ENCODE results near the gene ERO1A.

ERO1A gene

GRCh38 chr14:52610187-52610586 lies 85.2 kb downstream of the ERO1A start:
- no peaks in the 10 kb centered on the region for H3K4me1 ChIP-seq (ENCODE audit: control insufficient read depth in 2 of 2, insufficient read depth in 1 of 2, low read depth in 1 of 2, low read length in 2 of 2)
- H2BK12ac ChIP-seq (ENCODE audit: low read length): no peak overlapping the region
- H3K36me3 ChIP-seq (replicated peaks in 1 of 2; ENCODE audit: control insufficient read depth in 2 of 2, insufficient read depth in 2 of 2, low read length in 2 of 2): no peaks in the 10 kb centered on the region
- no peak overlapping the region for H4K8ac ChIP-seq (ENCODE audit: low read depth, low read length)
- no peaks in the 10 kb centered on the region for H3K27me3 ChIP-seq (ENCODE audit: control insufficient read depth in 3 of 3, insufficient read depth in 3 of 3, low read depth in 1 of 3, low read length in 3 of 3)
- no peak overlapping the region for H3K4me3 ChIP-seq (ENCODE audit: low read length in 2 of 2)
- no peak for DNase-seq (ENCODE audit: low spot score)
- WGBS, 2 donors (ENCODE audit: extremely low coverage in 2 of 2, insufficient read length in 2 of 2, insufficient replicate concordance in 1 of 2): no CpG with 5 or more reads among the region's 2 CpGs
- no peak overlapping the region for H3K9ac ChIP-seq (ENCODE audit: low read depth, low read length, poor library complexity)
- no peak overlapping the region for H4K91ac ChIP-seq (ENCODE audit: low read depth, low read length, poor library complexity)
- no peak overlapping the region for H2BK120ac ChIP-seq (ENCODE audit: low read depth, low read length)
- H2AFZ ChIP-seq (ENCODE audit: low read length): no peak overlapping the region
- no peaks in the 10 kb centered on the region for H3K9me3 ChIP-seq (replicated peaks in 1 of 2; ENCODE audit: control insufficient read depth in 2 of 2, insufficient read depth in 1 of 2, low read depth in 1 of 2, low read length in 2 of 2)
- H3K79me1 ChIP-seq (ENCODE audit: low read depth, low read length): no peaks in the 10 kb centered on the region
- no peak overlapping the region for H3K27ac ChIP-seq (replicated peaks; ENCODE audit: low read length)
- no peak overlapping the region for H3K23ac ChIP-seq (ENCODE audit: low read depth, low read length, poor library complexity)
- H3K14ac ChIP-seq (ENCODE audit: low read length): no peak overlapping the region
- no peak overlapping the region for H3K4ac ChIP-seq (ENCODE audit: low read length)
- no peak overlapping the region for H2AK5ac ChIP-seq (ENCODE audit: low read depth, low read length)
- H2BK15ac ChIP-seq (ENCODE audit: low read length): no peak overlapping the region
- no peak overlapping the region for H3K4me2 ChIP-seq (ENCODE audit: insufficient read depth, low read length, poor library complexity, severe bottlenecking)
- no peak overlapping the region for H3K18ac ChIP-seq (ENCODE audit: low read length)
- H2BK5ac ChIP-seq (ENCODE audit: low read length): no peak overlapping the region

GRCh38 chr14:52609445-52610044 lies 85.8 kb downstream of the ERO1A start:
- no CpG with 5 or more reads among the region's 5 CpGs for WGBS, 2 donors (ENCODE audit: extremely low coverage in 2 of 2, insufficient read length in 2 of 2, insufficient replicate concordance in 1 of 2)
- Histone ChIP-seq H3K27ac (replicated peaks; ENCODE audit: low read length) (no peak overlapping the region), H4K8ac (ENCODE audit: low read depth, low read length) (no peak overlapping the region), H3K27me3 (ENCODE audit: control insufficient read depth in 3 of 3, insufficient read depth in 3 of 3, low read depth in 1 of 3, low read length in 3 of 3) (no peaks in the 10 kb centered on the region), H3K4me1 (ENCODE audit: control insufficient read depth in 2 of 2, insufficient read depth in 1 of 2, low read depth in 1 of 2, low read length in 2 of 2) (no peaks in the 10 kb centered on the region), H2BK5ac (ENCODE audit: low read length) (no peak overlapping the region), H3K18ac (ENCODE audit: low read length) (no peak overlapping the region), H2AFZ (ENCODE audit: low read length) (no peak overlapping the region), H3K79me1 (ENCODE audit: low read depth, low read length) (no peaks in the 10 kb centered on the region), H3K36me3 (replicated peaks in 1 of 2; ENCODE audit: control insufficient read depth in 2 of 2, insufficient read depth in 2 of 2, low read length in 2 of 2) (no peaks in the 10 kb centered on the region), H3K9ac (ENCODE audit: low read depth, low read length, poor library complexity) (no peak overlapping the region), H2AK5ac (ENCODE audit: low read depth, low read length) (no peak overlapping the region), H3K9me3 (replicated peaks in 1 of 2; ENCODE audit: control insufficient read depth in 2 of 2, insufficient read depth in 1 of 2, low read depth in 1 of 2, low read length in 2 of 2) (peaks cover 2 to 3% of the 10 kb centered on the region in 2 donors), H2BK15ac (ENCODE audit: low read length) (no peak overlapping the region), H4K91ac (ENCODE audit: low read depth, low read length, poor library complexity) (no peak overlapping the region), H2BK120ac (ENCODE audit: low read depth, low read length) (no peak overlapping the region), H3K4me2 (ENCODE audit: insufficient read depth, low read length, poor library complexity, severe bottlenecking) (no peak overlapping the region), H3K4me3 (ENCODE audit: low read length in 2 of 2) (no peak overlapping the region), H3K14ac (ENCODE audit: low read length) (no peak overlapping the region), H2BK12ac (ENCODE audit: low read length) (no peak overlapping the region), H3K4ac (ENCODE audit: low read length) (no peak overlapping the region), H3K23ac (ENCODE audit: low read depth, low read length, poor library complexity) (no peak overlapping the region)
- DNase-seq (ENCODE audit: low spot score): no peak

GRCh38 chr14:52607061-52607460 lies 88.3 kb downstream of the ERO1A start:
- no peak overlapping the region for H3K9ac ChIP-seq (ENCODE audit: low read depth, low read length, poor library complexity)
- no peak overlapping the region for H2AK5ac ChIP-seq (ENCODE audit: low read depth, low read length)
- H2BK120ac ChIP-seq (ENCODE audit: low read depth, low read length): no peak overlapping the region
- H2BK15ac ChIP-seq (ENCODE audit: low read length): no peak overlapping the region
- peaks cover 2 to 4% of the 10 kb centered on the region in 2 donors for H3K9me3 ChIP-seq (replicated peaks in 1 of 2; ENCODE audit: control insufficient read depth in 2 of 2, insufficient read depth in 1 of 2, low read depth in 1 of 2, low read length in 2 of 2)
- H3K27me3 ChIP-seq (ENCODE audit: control insufficient read depth in 3 of 3, insufficient read depth in 3 of 3, low read depth in 1 of 3, low read length in 3 of 3): no peaks in the 10 kb centered on the region
- no peak overlapping the region for H2BK12ac ChIP-seq (ENCODE audit: low read length)
- H3K36me3 ChIP-seq (replicated peaks in 1 of 2; ENCODE audit: control insufficient read depth in 2 of 2, insufficient read depth in 2 of 2, low read length in 2 of 2): no peaks in the 10 kb centered on the region
- no peaks in the 10 kb centered on the region for H3K79me1 ChIP-seq (ENCODE audit: low read depth, low read length)
- no peak overlapping the region for H3K27ac ChIP-seq (replicated peaks; ENCODE audit: low read length)
- H2AFZ ChIP-seq (ENCODE audit: low read length): no peak overlapping the region
- no peak overlapping the region for H3K4ac ChIP-seq (ENCODE audit: low read length)
- H2BK5ac ChIP-seq (ENCODE audit: low read length): no peak overlapping the region
- H4K8ac ChIP-seq (ENCODE audit: low read depth, low read length): no peak overlapping the region
- H3K4me1 ChIP-seq (ENCODE audit: control insufficient read depth in 2 of 2, insufficient read depth in 1 of 2, low read depth in 1 of 2, low read length in 2 of 2): no peaks in the 10 kb centered on the region
- no peak for DNase-seq (ENCODE audit: low spot score)
- no peak overlapping the region for H4K91ac ChIP-seq (ENCODE audit: low read depth, low read length, poor library complexity)
- H3K18ac ChIP-seq (ENCODE audit: low read length): no peak overlapping the region
- H3K4me2 ChIP-seq (ENCODE audit: insufficient read depth, low read length, poor library complexity, severe bottlenecking): no peak overlapping the region
- H3K14ac ChIP-seq (ENCODE audit: low read length): no peak overlapping the region
- H3K4me3 ChIP-seq (ENCODE audit: low read length in 2 of 2): no peak overlapping the region
- H3K23ac ChIP-seq (ENCODE audit: low read depth, low read length, poor library complexity): no peak overlapping the region
- WGBS, 2 donors (ENCODE audit: extremely low coverage in 2 of 2, insufficient read length in 2 of 2, insufficient replicate concordance in 1 of 2): no CpG with 5 or more reads among the region's 1 CpG

GRCh38 chr14:52602131-52602530 lies 93.2 kb downstream of the ERO1A start:
- no peak overlapping the region for H3K27ac ChIP-seq (replicated peaks; ENCODE audit: low read length)
- H2BK15ac ChIP-seq (ENCODE audit: low read length): no peak overlapping the region
- H3K36me3 ChIP-seq (replicated peaks in 1 of 2; ENCODE audit: control insufficient read depth in 2 of 2, insufficient read depth in 2 of 2, low read length in 2 of 2): no peaks in the 10 kb centered on the region
- DNase-seq (ENCODE audit: low spot score): no peak
- no peak overlapping the region for H2BK120ac ChIP-seq (ENCODE audit: low read depth, low read length)
- no peak overlapping the region for H2AK5ac ChIP-seq (ENCODE audit: low read depth, low read length)
- H3K79me1 ChIP-seq (ENCODE audit: low read depth, low read length): no peaks in the 10 kb centered on the region
- H2BK5ac ChIP-seq (ENCODE audit: low read length): no peak overlapping the region
- H3K9me3 ChIP-seq (replicated peaks in 1 of 2; ENCODE audit: control insufficient read depth in 2 of 2, insufficient read depth in 1 of 2, low read depth in 1 of 2, low read length in 2 of 2): peaks cover 2 to 4% of the 10 kb centered on the region in 2 donors
- H3K27me3 ChIP-seq (ENCODE audit: control insufficient read depth in 3 of 3, insufficient read depth in 3 of 3, low read depth in 1 of 3, low read length in 3 of 3): no peaks in the 10 kb centered on the region
- H2BK12ac ChIP-seq (ENCODE audit: low read length): no peak overlapping the region
- WGBS, 2 donors (ENCODE audit: extremely low coverage in 2 of 2, insufficient read length in 2 of 2, insufficient replicate concordance in 1 of 2): no CpG with 5 or more reads among the region's 1 CpG
- H3K4me3 ChIP-seq (ENCODE audit: low read length in 2 of 2): no peak overlapping the region
- H3K14ac ChIP-seq (ENCODE audit: low read length): no peak overlapping the region
- no peak overlapping the region for H4K91ac ChIP-seq (ENCODE audit: low read depth, low read length, poor library complexity)
- H3K4me2 ChIP-seq (ENCODE audit: insufficient read depth, low read length, poor library complexity, severe bottlenecking): no peak overlapping the region
- H3K23ac ChIP-seq (ENCODE audit: low read depth, low read length, poor library complexity): no peak overlapping the region
- no peak overlapping the region for H2AFZ ChIP-seq (ENCODE audit: low read length)
- H3K4me1 ChIP-seq (ENCODE audit: control insufficient read depth in 2 of 2, insufficient read depth in 1 of 2, low read depth in 1 of 2, low read length in 2 of 2): no peaks in the 10 kb centered on the region
- H3K9ac ChIP-seq (ENCODE audit: low read depth, low read length, poor library complexity): no peak overlapping the region
- H3K18ac ChIP-seq (ENCODE audit: low read length): no peak overlapping the region
- H3K4ac ChIP-seq (ENCODE audit: low read length): no peak overlapping the region
- H4K8ac ChIP-seq (ENCODE audit: low read depth, low read length): no peak overlapping the region

All from neuronal stem cell (in vitro differentiated cells).